CD14-positive monocyte (primary cell): Measurements from ENCODE around the gene TFAP2D. TPM values are rescaled to one million over a fixed set of nuclear protein-coding genes. Genes with fewer than 3 reads are reported as not detected.

ENCODE experiments used
- DNase-seq, 3 donors: peaks; one replicate each; pipeline ENCODE4 v3.0.0-alpha.2; 2011 to 2022
- H2AFZ ChIP-seq: 2 replicates; pipeline ENCODE4 v1.6.0; 2012; ENCODE audit warnings: mild to moderate bottlenecking, low read depth, low read length, inconsistent platforms; ENCODE audit not compliant: insufficient read depth, poor library complexity, severe bottlenecking
- H3K27ac ChIP-seq, 2 donors: 1 replicate in 1 of 2; 2 replicates in 1 of 2; pipeline ENCODE4 v1.5.1; 2012 to 2013; ENCODE audit warnings: low read length in 2 of 2, control low read depth in 1 of 2, inconsistent platforms in 1 of 2, low read depth in 1 of 2, mild to moderate bottlenecking in 1 of 2
- H3K27me3 ChIP-seq, 2 donors: one replicate each; pipeline versions ENCODE4 v1.6.0 to v1.6.1; 2011 to 2013; ENCODE audit warnings: low read length in 2 of 2; ENCODE audit not compliant: control insufficient read depth in 2 of 2, insufficient read depth in 2 of 2
- H3K36me3 ChIP-seq, 2 donors: replicated peaks in 1 of 2; 1 replicate in 1 of 2; 2 replicates in 1 of 2; pipeline versions ENCODE4 v1.5.1 to v1.6.1; 2012 to 2013; ENCODE audit warnings: low read length in 2 of 2, control low read depth in 1 of 2, inconsistent platforms in 1 of 2, mild to moderate bottlenecking in 1 of 2; ENCODE audit not compliant: insufficient read depth in 2 of 2, control insufficient read depth in 1 of 2
- H3K4me1 ChIP-seq, 2 donors: 1 replicate in 1 of 2; 2 replicates in 1 of 2; pipeline versions ENCODE4 v1.5.1 to v1.6.1; 2012 to 2013; ENCODE audit warnings: low read length in 2 of 2, control low read depth in 1 of 2, inconsistent platforms in 1 of 2, mild to moderate bottlenecking in 1 of 2, moderate library complexity in 1 of 2; ENCODE audit not compliant: insufficient read depth in 2 of 2, control insufficient read depth in 1 of 2
- H3K4me2 ChIP-seq: replicated peaks from 2 replicates; pipeline ENCODE3; 2012; ENCODE audit warnings: low read length, moderate library complexity, mild to moderate bottlenecking; ENCODE audit not compliant: poor library complexity, severe bottlenecking; ENCODE audit errors: extremely low read depth
- H3K4me3 ChIP-seq, 3 experiments: fragments of 200-600 bp in 1 of 3; sonication (generic) in 1 of 3; replicated peaks in 1 of 3; 1 replicate in 2 of 3; 2 replicates in 1 of 3; pipeline ENCODE4 v1.5.1; 2011 to 2013; ENCODE audit warnings: low read length in 3 of 3, mild to moderate bottlenecking in 3 of 3, control low read depth in 2 of 3, low read depth in 2 of 3, inconsistent platforms in 1 of 3, moderate library complexity in 1 of 3
- H3K79me2 ChIP-seq: 2 replicates; pipeline ENCODE4 v1.6.0; 2012; ENCODE audit warnings: mild to moderate bottlenecking, control low read depth, inconsistent platforms, low read length, moderate library complexity; ENCODE audit not compliant: insufficient read depth
- H3K9ac ChIP-seq: 2 replicates; pipeline ENCODE4 v1.6.0; 2017; ENCODE audit warnings: low read length, mild to moderate bottlenecking; ENCODE audit not compliant: insufficient read depth, poor library complexity, severe bottlenecking
- H3K9me3 ChIP-seq, 2 donors: replicated peaks in 1 of 2; 1 replicate in 1 of 2; 2 replicates in 1 of 2; pipeline versions ENCODE4 v1.5.1 to v1.6.1; 2012 to 2013; ENCODE audit warnings: low read length in 2 of 2, control low read depth in 1 of 2; ENCODE audit not compliant: control insufficient read depth in 1 of 2, insufficient read depth in 1 of 2
- H4K20me1 ChIP-seq: 2 replicates; pipeline ENCODE4 v1.6.0; 2012; ENCODE audit warnings: mild to moderate bottlenecking, low read length, control low read depth, moderate library complexity; ENCODE audit not compliant: insufficient read depth
- H3K27ac Mint-ChIP-seq, 7 donors: one replicate each; pipeline ENCODE4 v1.8.0; 2020; ENCODE audit warnings: mild to moderate bottlenecking in 7 of 7, mixed read lengths in 7 of 7, moderate library complexity in 6 of 7, inconsistent platforms in 2 of 7
- H3K27me3 Mint-ChIP-seq, 3 donors: one replicate each; pipeline ENCODE4 v1.8.0; 2021 to 2022; ENCODE audit warnings: low read depth in 3 of 3, mild to moderate bottlenecking in 3 of 3, mixed read lengths in 3 of 3, moderate library complexity in 3 of 3, inconsistent platforms in 1 of 3
- H3K36me3 Mint-ChIP-seq, 2 donors: one replicate each; pipeline ENCODE4 v1.8.0; 2020; ENCODE audit warnings: mixed read lengths in 2 of 2, inconsistent platforms in 1 of 2, mild to moderate bottlenecking in 1 of 2
- H3K4me1 Mint-ChIP-seq: one replicate; pipeline ENCODE4 v1.8.0; 2020; ENCODE audit warnings: mild to moderate bottlenecking, mixed read lengths
- H3K4me3 Mint-ChIP-seq, 2 donors: one replicate each; pipeline ENCODE4 v1.8.0; 2020; ENCODE audit warnings: mild to moderate bottlenecking in 2 of 2, mixed read lengths in 2 of 2, moderate library complexity in 1 of 2
- H3K9me3 Mint-ChIP-seq, 7 donors: one replicate each; pipeline ENCODE4 v1.8.0; 2020 to 2022; ENCODE audit warnings: mixed read lengths in 7 of 7, mild to moderate bottlenecking in 6 of 7, moderate library complexity in 6 of 7, inconsistent platforms in 2 of 7
- CTCF ChIP-seq: fragments of 200-600 bp; IDR thresholded peaks from one replicate; pipeline ENCODE4 v1.8.0; 2022; ENCODE audit warnings: antibody characterized with exemption, mild to moderate bottlenecking
- WGBS: methylation state at CpG from one replicate; pipeline ENCODE4 v1.1.5; 2013; ENCODE audit warnings: missing lambda C conversion rate; ENCODE audit not compliant: insufficient coverage; 5-methylcytosine and 5-hydroxymethylcytosine counted together
- intact Hi-C, 2 donors: fragments of 100-400 bp; cut with micrococcal nuclease; formaldehyde crosslinking; loops; one replicate each; pipeline versions ENCODE4 v1.15.0 to v1.15.1; 2023
- polyA plus RNA-seq, 3 donors: library from polyadenylated mRNA; depleted of rRNA in 1 of 3; unstranded in 2 of 3; stranded (reverse) in 1 of 3; fragments of 300-500 nt in 2 of 3; fragments of >200 nt in 1 of 3; fragmentation: Illumina TruSeq in 2 of 3; gene quantifications; 1 replicate in 2 of 3; 2 replicates in 1 of 3; pipeline ENCODE4 v1.2.3, GENCODE V29; 2012 to 2021

Gene TFAP2D
- polyA plus RNA-seq, 3 donors = not detected

GRCh38 chr6:50666089-50666488 lies 47.2 kb upstream of the TFAP2D start:
- no CpG with 5 or more reads among the region's 3 CpGs for WGBS
- no peaks in the 10 kb centered on the region for H3K79me2 ChIP-seq
- no peak overlapping the region for H3K4me2 ChIP-seq
- no peaks in the 10 kb centered on the region for H3K27me3 ChIP-seq
- no peak for TF ChIP-seq CTCF
- no peaks in the 10 kb centered on the region for H3K9me3 ChIP-seq
- H3K9me3 Mint-ChIP-seq = no peaks in the 10 kb centered on the region
- DNase-seq = no peak
- no peak overlapping the region for H3K4me3 ChIP-seq
- intact Hi-C loops = no loop called here
- H4K20me1 ChIP-seq = no peaks in the 10 kb centered on the region
- no peaks in the 10 kb centered on the region for H3K36me3 Mint-ChIP-seq
- peaks cover 0 to 1% (median 0%) of the 10 kb centered on the region in 3 donors for H3K27me3 Mint-ChIP-seq
- H3K4me3 Mint-ChIP-seq = no peak overlapping the region
- no peak overlapping the region for H2AFZ ChIP-seq
- no peaks in the 10 kb centered on the region for H3K4me1 ChIP-seq
- H3K36me3 ChIP-seq = no peaks in the 10 kb centered on the region
- H3K27ac Mint-ChIP-seq = no peak overlapping the region
- no peaks in the 10 kb centered on the region for H3K4me1 Mint-ChIP-seq
- H3K27ac ChIP-seq = no peak overlapping the region
- no peak overlapping the region for H3K9ac ChIP-seq

- Mint-ChIP-seq H3K4me3 (no peak overlapping the region), H3K27me3 (peaks cover 0 to 2% (median 1%) of the 10 kb centered on the region in 3 donors), H3K9me3 (peaks cover 0 to 3% (median 0%) of the 10 kb centered on the region in 7 donors), H3K27ac (no peak overlapping the region), H3K4me1 (no peaks in the 10 kb centered on the region), H3K36me3 (no peaks in the 10 kb centered on the region)
- no peak for DNase-seq
- H3K9me3 ChIP-seq = no peaks in the 10 kb centered on the region
- no peak overlapping the region for H3K4me2 ChIP-seq
- no peaks in the 10 kb centered on the region for H3K79me2 ChIP-seq
- intact Hi-C loops = no loop called here
- H3K9ac ChIP-seq = no peak overlapping the region
- H2AFZ ChIP-seq = no peak overlapping the region
- WGBS = 61% methylated on average over 3 of the region's 4 CpGs
- no peak overlapping the region for H3K4me3 ChIP-seq
- no peak for TF ChIP-seq CTCF
- H4K20me1 ChIP-seq = no peaks in the 10 kb centered on the region
- H3K27ac ChIP-seq = no peak overlapping the region
- no peaks in the 10 kb centered on the region for H3K36me3 ChIP-seq
- H3K4me1 ChIP-seq = no peaks in the 10 kb centered on the region
- no peaks in the 10 kb centered on the region for H3K27me3 ChIP-seq
Observed at GRCh38 chr6:50681213-50681824, 32.0 kb upstream of the TFAP2D start.
